ENCODE data around the gene FUS. TPM values are rescaled to one million over a fixed set of nuclear protein-coding genes. Genes with fewer than 3 reads are reported as not detected.

The FUS gene
- total and polyA plus RNA-seq, 2 of the 13 experiments (the other 11 are each of a cell fraction or from before 2014, with no cell fraction given) = 68.1 to 168 TPM

- TF ChIP-seq ZBTB40 (IDR thresholded peaks at IDR 0.05) = no peak
- no peak for TF ChIP-seq ZBTB40 (CRISPR knock-in tag; IDR thresholded peaks at IDR 0.05)
- no peak for TF ChIP-seq HCFC1 (IDR thresholded peaks at IDR 0.05; ENCODE audit: low read depth, low read length)
- TF ChIP-seq ZNF691 (CRISPR knock-in tag; IDR thresholded peaks at IDR 0.05; ENCODE audit: borderline replicate concordance, low read depth) = peak; percentile 12; the same call in 1 of the 2 replicates
- no peak for TF ChIP-seq MZF1 (CRISPR knock-in tag; IDR thresholded peaks at IDR 0.05; ENCODE audit: borderline replicate concordance)
- no peak for TF ChIP-seq ZNF430 (CRISPR knock-in tag; IDR thresholded peaks at IDR 0.05)
- no peak for TF ChIP-seq ASH2L (IDR thresholded peaks at IDR 0.05; ENCODE audit: insufficient read length, low read depth, low read length)
- no peak for TF ChIP-seq ZXDC (CRISPR knock-in tag; IDR thresholded peaks at IDR 0.05)
- no peak for TF ChIP-seq SIX1 (CRISPR knock-in tag; IDR thresholded peaks at IDR 0.05; ENCODE audit: borderline replicate concordance)
- no peak for TF ChIP-seq ZMYM4 (CRISPR knock-in tag; IDR thresholded peaks at IDR 0.05)
- no peak for TF ChIP-seq CREB3 (CRISPR knock-in tag; IDR thresholded peaks at IDR 0.05)
- no peak for TF ChIP-seq ZNF234 (CRISPR knock-in tag; conservative IDR thresholded peaks at IDR 0.05)
- no peak for TF ChIP-seq ZNF549 (CRISPR knock-in tag; IDR thresholded peaks at IDR 0.05)
- no peak; the same call in 1 of the 2 replicates for TF ChIP-seq ZNF143 (CRISPR knock-in tag; IDR thresholded peaks at IDR 0.05)
- TF ChIP-seq ZNF567 (CRISPR knock-in tag; IDR thresholded peaks at IDR 0.05; ENCODE audit: borderline replicate concordance) = peak; percentile 43; the same call in 1 of the 2 replicates
These were observed 41.0 kb upstream of the FUS start (continued) for GRCh38 chr16:31138621-31139578.

Data from HepG2 (cell line).